PC-9 (cell line): ENCODE results near the gene NEK7.

Source experiments
- CTCF ChIP-seq: fragments of 200-600 bp; sonication (generic); conservative IDR thresholded peaks from 2 replicates; pipeline ENCODE4 v1.6.1; 2017; ENCODE audit warnings: mixed run types, antibody characterized with exemption, mild to moderate bottlenecking, moderate library complexity
- EZH2 ChIP-seq: fragments of 200-600 bp; sonication (generic); IDR thresholded peaks from 2 replicates; pipeline ENCODE4 v1.8.0; 2017; ENCODE audit warnings: antibody characterized with exemption, low read depth

- TF ChIP-seq CTCF (no peak), EZH2 (no peak)
These were observed 38.7 kb upstream of the NEK7 start for GRCh38 chr1:198118134-198118533.
